Measurements from ENCODE around the gene PLEKHG5. TPM values are rescaled to one million over a fixed set of nuclear protein-coding genes. Genes with fewer than 3 reads are reported as not detected.
"Not testable (repeated sequence)": the region's sequence is repeated elsewhere in the genome, so short reads cannot be mapped to it uniquely, and the experiment has no call there.

Gene PLEKHG5
- total and polyA plus RNA-seq, 12 donors, result 2.0 to 96.3 (median 18.4) TPM

- H3K9me3 ChIP-seq (replicated peaks in 1 of 3), result no peaks in the 10 kb centered on the region
- 18 to 39% (median 33%) methylated on average over 3 to 13 of the region's 13 CpGs for WGBS, 4 donors
- H3K27ac ChIP-seq, result peak overlapping the region in 4 of 5 donors; percentile 46 to 78 (median 73)
- TF ChIP-seq CTCF (IDR thresholded peaks at IDR 0.05), result no peak
- no peak for TF ChIP-seq POLR2A (IDR thresholded peaks at IDR 0.05)
- no peaks in the 10 kb centered on the region for H3K27me3 ChIP-seq
- H3K36me3 ChIP-seq (replicated peaks in 1 of 2), result no peaks in the 10 kb centered on the region
- peaks cover 24 to 57% of the 10 kb centered on the region in 2 donors for H3K4me1 ChIP-seq (replicated peaks in 1 of 2)
- DNase-seq, result no peak
- H3K4me3 ChIP-seq, result peak overlapping the region in 2 of 4 donors; percentile 59 to 89
- intact Hi-C loops (cut with DNase I), result no loop called here
Observed at GRCh38 chr1:6496365-6496721, 4.9 kb upstream of the PLEKHG5 start.

- TF ChIP-seq POLR2A (IDR thresholded peaks at IDR 0.05) (no peak), CTCF (IDR thresholded peaks at IDR 0.05) (no peak)
- Histone ChIP-seq H3K4me1 (replicated peaks in 1 of 2) (peaks cover 25 to 57% of the 10 kb centered on the region in 2 donors), H3K9me3 (replicated peaks in 1 of 3) (no peaks in the 10 kb centered on the region), H3K27me3 (no peaks in the 10 kb centered on the region), H3K36me3 (replicated peaks in 1 of 2) (no peaks in the 10 kb centered on the region), H3K4me3 (no peak overlapping the region), H3K27ac (peak overlapping the region in 3 of 5 donors; percentile 46 to 78 (median 78))
- WGBS, 4 donors, result 84 to 87% (median 86%) methylated on average over 12 to 14 of the region's 14 CpGs
- intact Hi-C loops (cut with DNase I), result no loop called here
- DNase-seq, result no peak
Observed at GRCh38 chr1:6495540-6496364, 4.3 kb upstream of the PLEKHG5 start.

- Histone ChIP-seq H3K4me3 (no peak overlapping the region), H3K9me3 (replicated peaks in 1 of 3) (no peaks in the 10 kb centered on the region), H3K36me3 (replicated peaks in 1 of 2) (no peaks in the 10 kb centered on the region), H3K27ac (peak overlapping the region in 2 of 5 donors; percentile 45 to 62), H3K4me1 (replicated peaks in 1 of 2) (peaks cover 29 to 61% of the 10 kb centered on the region in 2 donors), H3K27me3 (no peaks in the 10 kb centered on the region)
- intact Hi-C loops (cut with DNase I), result no loop called here
- WGBS, 4 donors, result 51 to 53% methylated on average over 13 of the region's 13 CpGs; no CpG with 5 or more reads in 2 of the 4 donors
- no peak for TF ChIP-seq POLR2A (IDR thresholded peaks at IDR 0.05)
- peak in 2 of 7 donors; percentile 46 to 81 for DNase-seq
Observed at GRCh38 chr1:6495041-6495441, 3.6 kb upstream of the PLEKHG5 start.

- no peaks in the 10 kb centered on the region for H3K9me3 ChIP-seq (replicated peaks in 1 of 3)
- H3K27ac ChIP-seq, result peak overlapping the region in 2 of 5 donors; percentile 45 to 62
- intact Hi-C loops (cut with DNase I), result no loop called here
- H3K36me3 ChIP-seq (replicated peaks in 1 of 2), result no peaks in the 10 kb centered on the region
- WGBS, 4 donors, result 27 to 70% (median 67%) methylated on average over 4 of the region's 4 CpGs
- no peak for DNase-seq
- TF ChIP-seq POLR2A (IDR thresholded peaks at IDR 0.05) (no peak), CTCF (IDR thresholded peaks at IDR 0.05) (no peak)
- peaks cover 31 to 63% of the 10 kb centered on the region in 2 donors for H3K4me1 ChIP-seq (replicated peaks in 1 of 2)
- no peak overlapping the region for H3K4me3 ChIP-seq
- H3K27me3 ChIP-seq, result no peaks in the 10 kb centered on the region
Observed at GRCh38 chr1:6494627-6495026, 3.2 kb upstream of the PLEKHG5 start.

GRCh38 chr1:6493834-6494223 lies 2.4 kb upstream of the PLEKHG5 start:
- H3K4me1 ChIP-seq (replicated peaks in 1 of 2), result peaks cover 31 to 61% of the 10 kb centered on the region in 2 donors
- H3K4me3 ChIP-seq; intact Hi-C loops (cut with DNase I): not testable (repeated sequence)

More at GRCh38 chr1:6493834-6494223, 2.4 kb upstream of the PLEKHG5 start:
- H3K27me3 ChIP-seq; H3K36me3 ChIP-seq (replicated peaks in 1 of 2); H3K27ac ChIP-seq; DNase-seq; H3K9me3 ChIP-seq (replicated peaks in 1 of 3): not testable (repeated sequence)
- WGBS, 4 donors, result 79 to 93% (median 85%) methylated on average over 3 to 4 of the region's 4 CpGs

All from adrenal gland (tissue), 12 donors.